HG03064 (cell line): ENCODE measurements around the gene NCS1.

Source experiments
- ATAC-seq: cut with Tn5 transposase; IDR thresholded peaks from one replicate; pipeline ENCODE4 v1.9.1; 2021; ENCODE audit warnings: low read depth; ENCODE audit not compliant: unreplicated experiment

The NCS1 gene

DNA sequence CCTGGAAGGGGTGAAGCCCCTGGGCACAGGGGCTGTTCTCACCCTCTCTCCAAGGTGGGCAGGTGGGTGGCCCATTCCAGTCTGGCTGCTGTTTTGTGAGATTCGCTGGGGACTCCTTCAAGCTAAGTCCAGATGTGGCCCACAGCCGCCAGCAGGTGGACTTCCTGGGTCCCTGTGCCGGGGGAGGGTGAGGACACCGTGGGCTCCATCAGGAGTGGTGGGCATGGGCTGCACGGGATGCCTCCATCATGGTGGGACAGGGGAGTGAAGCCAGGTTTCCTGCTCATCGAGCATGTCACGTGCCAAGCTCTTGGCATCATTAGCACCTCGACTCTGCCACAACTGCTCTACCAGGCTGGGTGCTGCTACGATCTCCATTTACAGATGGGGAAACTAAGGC is 1.8 kb downstream of the NCS1 start:
- no peak for ATAC-seq

DNA sequence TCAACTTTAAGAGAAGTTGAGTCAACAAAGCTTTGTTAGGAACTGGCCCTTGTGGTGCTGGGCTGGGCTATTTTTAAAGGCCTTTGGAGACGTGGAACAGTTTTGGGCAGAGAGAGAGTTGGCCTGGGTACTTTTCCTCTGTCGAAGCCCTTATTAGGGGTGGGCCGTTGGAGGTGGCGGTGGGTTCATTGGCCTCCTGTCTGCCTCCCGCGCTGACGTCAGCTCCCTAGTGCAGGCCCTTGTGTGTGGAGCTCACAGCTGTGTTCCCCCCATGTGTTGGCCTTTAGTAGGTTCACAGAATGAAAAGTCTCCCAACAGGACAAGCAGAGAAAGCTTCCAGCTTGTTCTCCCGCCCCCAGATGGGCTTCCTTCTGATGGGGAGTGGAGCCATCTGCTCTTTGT is 2.7 kb downstream of the NCS1 start:
- no peak for ATAC-seq

DNA sequence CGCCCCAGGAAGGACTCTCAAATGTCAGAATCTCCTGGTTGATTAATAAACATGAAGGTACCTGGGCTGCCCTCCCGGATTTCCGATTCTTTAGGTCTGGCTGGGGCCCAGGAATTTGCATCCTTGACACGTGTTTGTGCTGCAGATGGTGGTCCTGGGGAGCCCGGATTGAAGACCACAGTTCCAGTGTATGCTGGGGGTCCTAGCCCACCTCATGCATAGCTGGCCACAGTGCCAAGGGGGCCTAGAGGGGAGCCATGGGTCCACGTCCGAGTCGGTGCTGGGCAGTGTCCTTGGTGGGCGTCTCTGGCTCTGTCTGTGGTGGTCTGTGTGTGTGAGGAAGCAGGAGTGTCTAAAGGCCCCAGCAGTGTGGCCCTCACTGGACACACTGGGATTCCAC is 3.2 kb downstream of the NCS1 start:
- ATAC-seq = no peak

DNA sequence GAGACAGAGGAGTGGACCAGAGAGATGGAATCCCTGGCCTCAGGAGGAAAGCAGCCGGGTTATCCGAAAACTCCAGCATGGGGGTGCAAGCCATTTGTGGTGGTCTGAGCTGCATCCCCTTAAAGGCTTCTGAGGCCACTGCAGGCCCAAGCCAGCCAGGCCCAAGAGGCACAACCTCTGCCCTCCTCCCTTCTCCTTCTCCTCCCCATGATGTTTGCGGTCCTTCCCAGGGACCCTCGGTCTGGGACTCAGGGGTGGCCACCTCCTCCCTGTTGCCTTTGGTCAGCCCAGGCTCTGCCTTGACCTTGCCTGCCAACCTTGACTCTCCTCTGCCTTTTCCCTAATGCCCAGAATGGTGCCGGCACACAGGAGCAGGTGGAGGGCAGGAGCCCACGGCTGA is 4.6 kb downstream of the NCS1 start:
- no peak for ATAC-seq

DNA sequence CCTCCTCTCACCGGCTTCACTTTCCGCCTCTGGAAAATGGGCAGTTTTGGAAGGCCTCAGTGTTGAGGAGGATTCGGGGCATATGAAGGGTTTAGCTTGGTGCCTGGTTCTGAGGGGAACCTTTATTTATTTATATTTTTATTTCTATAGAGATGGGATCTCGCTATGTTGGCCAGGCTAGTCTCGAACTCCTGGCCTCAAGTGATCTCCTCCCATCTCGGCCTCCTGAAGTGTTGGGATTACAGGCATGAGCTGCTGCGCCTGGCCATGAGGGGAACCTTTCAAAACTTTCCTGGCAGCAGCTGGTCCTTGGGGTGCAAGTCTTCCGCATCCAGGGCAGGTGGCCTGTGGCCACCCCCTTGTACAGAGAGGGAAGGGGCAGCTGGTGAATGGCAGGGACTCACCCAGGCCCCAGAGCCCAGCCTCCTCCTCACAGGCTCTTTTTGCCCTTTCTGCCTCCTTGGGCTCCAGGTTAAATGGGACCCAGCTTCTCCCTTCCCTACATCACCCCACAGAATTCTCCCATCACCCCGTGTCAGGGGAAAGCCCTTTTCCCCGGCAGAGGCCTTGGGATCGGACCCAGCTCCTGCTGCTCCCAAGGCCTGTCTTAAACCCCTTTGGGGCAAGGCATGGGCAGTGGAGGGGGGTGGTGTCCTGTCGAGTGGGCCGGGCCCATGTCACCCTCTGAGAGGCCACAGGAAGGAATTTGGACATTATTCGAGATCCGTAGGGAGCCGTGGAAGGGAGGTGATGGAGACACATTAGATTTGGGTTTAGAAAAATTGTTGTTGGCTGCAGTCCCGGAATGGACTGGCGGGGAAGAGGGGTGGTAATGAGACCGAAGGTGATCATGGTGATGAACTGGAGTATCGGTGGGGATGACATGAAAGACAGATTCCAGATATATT is 5.9 kb downstream of the NCS1 start:
- no peak for ATAC-seq

DNA sequence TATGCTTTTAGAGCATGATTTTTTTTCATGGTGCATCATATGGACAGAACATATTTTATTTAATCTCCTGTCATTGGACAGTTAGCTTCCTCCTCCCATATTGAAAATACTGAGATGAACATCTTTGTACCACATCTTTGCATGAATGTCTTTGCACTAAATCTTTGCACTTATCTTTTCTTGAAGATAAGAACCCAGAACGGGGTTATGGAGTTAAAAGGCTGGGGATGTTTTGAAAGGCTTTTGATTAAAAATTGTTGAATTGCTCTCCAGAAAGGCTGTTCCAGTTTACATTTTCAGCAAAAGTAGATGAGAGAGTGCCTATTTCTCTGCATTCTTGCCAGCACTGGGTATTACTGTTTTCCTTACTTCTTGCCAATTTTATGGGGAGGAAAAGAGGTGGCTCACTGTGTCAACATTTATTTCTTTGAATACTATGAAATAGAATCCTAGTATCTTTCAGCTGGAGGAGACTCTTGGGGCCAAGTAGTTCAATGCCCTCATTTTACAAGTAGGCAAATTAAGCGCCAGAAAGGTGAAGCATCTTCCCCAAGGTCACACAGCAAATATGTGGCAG is 7.2 kb downstream of the NCS1 start:
- ATAC-seq = no peak

DNA sequence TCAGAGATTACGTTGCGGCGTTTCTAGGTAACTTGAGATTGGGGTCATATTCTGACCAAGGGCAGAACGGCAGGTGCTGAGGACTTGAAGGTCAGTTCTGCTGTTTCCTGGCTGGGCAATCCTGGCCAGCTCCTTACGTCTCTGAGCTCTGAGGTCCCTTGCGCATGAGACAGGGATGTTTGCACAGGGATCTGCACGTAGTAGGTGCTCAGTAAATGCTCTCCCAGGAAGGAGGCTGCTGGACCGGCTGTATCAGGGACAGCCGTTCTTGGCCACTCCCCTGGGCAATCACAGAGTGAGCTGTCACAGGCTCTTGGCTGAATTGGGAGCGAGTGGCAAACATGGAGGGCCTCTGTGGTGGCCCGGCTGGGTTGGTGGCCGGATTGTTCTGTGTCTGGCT is 8.3 kb downstream of the NCS1 start:
- no peak for ATAC-seq

DNA sequence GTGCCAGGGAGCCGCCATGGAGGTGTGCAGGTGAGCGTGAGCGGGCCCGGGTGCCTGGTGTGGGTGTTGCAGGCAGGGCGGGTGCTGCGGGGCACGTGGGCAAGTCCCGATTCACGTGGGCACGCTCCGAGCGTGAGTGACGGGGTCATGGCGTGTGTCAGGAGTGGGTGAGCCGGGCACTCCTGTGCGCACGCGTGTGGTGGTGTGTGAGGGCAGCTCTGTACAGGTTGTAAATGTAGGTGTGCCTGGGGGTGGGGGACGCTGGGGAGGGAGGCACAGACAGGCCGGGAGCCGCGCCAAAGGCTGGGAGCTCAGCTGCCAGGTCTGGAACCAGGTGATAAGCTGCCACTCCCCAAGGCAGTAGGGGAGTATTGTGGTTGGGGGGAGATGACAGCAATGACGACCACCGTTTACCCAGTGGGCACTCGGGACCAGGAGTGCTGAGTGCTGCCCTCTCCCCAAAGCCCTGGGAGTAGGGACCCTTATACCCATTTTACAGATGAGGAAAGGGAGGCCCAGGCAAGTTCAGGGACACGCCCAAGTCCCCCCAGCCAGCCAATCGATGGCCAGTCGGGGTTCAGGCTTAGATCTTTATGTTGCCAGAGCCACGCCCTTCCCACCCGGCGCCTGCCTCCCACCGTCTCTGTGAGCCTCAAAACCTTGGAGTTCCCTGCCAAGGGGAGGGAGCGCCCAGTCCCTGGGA is 9.6 kb downstream of the NCS1 start:
- no peak for ATAC-seq

DNA sequence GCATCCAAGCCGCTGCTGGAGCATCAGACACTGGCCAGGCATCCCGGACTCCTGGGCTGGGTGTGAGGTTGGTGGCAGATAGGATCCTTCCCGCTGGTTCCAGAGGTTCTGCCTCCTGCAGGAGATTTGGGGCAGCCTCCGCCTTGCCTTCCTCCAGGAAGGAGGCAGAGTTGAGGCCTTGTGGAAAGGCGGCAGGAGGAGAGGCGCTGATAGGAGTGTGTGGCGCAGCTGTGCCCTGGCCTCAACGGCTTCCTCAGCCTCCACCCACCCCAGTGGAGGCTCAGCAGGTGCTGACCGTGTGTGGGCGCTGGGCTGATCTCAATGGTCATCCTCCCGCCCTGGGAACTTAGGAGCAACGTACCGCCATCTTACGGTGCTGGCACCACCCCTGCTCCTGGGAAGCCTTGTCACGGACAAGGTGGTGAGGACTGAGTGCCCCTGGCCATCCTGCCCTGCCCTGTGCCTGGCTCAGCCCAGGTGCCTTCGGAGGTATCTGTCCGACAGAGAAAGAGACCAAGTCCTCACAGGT is 10.2 kb downstream of the NCS1 start:
- no peak for ATAC-seq

DNA sequence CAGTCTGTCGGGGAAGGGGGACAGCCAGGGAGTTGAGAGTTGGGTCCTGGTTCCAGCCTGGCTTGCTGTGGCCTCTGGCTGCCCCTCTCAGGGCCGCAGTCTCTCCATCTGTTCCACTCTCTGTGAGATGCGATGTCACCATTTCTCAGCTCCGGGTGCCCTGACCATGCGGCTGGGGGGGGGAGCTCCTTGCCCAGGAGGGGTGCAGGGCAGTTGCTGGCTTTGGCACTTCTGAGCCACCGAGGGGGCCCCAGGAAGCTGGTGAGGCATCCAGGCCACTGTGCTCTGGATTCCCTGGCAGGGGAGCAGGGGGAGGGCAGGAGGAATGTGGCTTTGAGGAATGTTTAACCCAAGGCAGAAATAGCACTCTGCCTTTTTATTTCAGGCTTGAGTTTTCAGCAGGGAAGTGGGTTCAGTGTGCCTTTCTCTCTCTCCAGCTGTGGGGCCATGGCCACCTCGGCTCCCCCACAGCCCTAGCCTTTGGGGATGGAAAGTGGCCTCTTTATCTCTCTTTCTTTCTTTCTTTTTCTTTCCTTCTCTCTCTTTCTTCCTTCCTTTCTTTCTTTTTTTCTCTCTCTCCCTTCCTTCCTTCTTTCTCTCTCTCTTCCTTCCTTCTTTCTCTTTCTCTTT is 11.0 kb downstream of the NCS1 start:
- no peak for ATAC-seq

DNA sequence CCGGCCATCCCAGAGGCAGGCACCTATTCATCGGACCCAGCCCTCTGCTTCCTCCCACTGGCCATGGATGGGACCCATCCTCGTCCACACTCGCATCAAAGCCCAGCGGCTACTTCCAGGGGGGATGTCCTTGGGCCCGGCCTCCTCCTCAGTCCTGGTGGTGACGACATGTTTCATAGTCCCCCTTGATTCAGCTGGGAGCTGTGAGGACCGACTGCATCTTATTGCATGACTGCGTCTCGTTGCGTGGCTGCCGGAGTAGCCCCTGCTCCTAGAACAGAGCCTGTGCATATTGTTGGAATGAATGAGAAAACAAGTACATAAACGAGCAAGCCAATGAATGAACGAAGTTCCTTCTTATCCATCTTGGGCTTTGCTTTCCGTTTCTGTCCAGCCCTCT is 12.8 kb downstream of the NCS1 start:
- no peak for ATAC-seq

DNA sequence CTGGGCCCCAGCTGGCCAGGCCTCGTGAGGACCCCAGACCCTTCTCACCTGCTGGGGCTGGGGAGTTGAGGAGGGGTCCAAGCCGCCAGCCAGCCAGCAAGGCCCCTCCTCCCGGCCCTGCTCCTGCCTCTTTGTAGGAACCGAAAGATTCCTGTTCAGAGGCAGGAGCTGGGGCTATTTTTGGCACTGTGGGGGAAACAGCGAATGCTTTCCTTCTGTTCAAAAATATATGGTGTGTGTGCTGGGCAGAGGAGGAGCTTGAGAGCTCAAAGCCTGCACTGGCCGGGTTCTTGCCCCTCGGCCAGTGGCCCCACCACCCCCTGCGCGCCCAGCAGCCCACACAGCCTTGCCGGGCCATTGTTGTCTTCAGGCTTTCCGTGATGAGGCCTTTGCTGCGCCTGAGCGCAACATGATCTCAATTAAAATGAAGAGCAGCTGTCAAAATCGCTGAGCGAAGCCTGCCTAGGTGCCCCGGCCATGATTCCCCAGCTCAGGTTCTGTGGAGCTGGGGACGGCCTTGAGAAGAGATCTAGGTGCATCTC is 13.4 kb downstream of the NCS1 start:
- ATAC-seq = no peak

DNA sequence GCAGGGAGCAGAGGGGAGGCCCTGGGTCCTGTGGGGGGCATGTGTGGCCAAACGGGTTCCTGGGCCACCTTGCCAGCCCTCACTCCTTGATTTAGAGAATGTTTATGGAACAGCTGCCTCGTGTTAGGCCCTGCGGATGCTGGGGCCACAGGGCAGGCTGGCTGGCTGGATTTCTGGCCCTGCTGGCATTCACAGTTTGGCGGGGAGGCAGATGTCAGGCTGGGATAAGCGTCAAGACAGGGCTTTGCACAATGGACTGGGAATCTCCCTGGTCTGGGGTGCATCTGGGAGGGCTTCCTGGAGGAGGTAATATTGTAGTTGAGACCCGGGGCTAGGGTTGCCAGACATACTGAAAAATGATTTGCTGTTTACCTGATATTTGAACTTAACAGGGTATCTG is 13.8 kb downstream of the NCS1 start:
- ATAC-seq = no peak

DNA sequence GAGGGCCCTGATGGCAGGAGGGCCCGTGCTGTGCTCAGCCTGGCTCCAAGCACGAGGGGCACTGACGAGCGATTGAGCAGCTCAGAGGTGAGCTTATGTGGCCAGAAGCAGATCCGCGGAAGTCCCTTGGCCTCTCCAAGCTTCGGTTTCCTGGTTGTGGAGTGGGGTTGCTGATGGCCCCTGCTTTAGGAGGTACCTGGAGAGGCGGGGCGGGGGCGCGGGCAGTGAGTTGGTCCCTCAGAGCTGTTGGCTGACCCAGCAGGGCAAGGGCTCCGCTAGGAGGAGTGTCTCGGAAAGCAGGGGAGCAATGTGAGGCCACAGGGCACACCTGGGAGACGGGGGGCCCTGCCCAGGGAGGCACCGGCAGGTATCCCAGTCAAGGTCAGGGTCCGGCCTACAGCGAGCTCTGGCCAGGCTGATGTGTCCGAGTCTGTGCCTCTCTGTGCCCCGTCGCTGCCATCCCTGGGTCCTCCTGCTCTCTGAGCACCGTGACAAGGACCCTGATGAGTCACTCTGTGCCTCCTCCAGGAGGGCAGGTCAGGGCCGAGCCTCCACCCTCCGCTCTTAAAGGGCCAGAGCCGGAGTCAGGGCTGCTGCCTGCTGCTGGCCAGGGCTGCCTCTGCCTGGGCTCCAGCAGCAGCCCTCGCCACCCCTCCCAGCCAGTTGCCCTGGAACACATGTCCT is 14.8 kb downstream of the NCS1 start:
- no peak for ATAC-seq

DNA sequence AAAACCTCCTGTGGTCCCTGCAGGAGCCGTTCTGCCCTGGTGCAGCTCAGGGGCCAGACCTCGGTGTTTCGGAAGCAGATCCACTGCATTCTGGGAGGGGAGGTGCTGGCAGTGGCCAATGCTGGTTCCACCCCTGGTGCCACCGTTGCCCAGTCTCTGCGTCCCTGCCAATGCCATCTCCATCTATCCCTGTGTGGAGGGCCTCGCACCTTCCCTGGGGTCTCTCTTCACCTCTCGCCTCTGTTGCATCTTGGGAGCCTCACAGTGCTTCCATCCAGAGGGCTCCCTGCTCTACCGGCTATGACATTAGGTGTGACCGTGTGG is 15.3 kb downstream of the NCS1 start:
- ATAC-seq = no peak

DNA sequence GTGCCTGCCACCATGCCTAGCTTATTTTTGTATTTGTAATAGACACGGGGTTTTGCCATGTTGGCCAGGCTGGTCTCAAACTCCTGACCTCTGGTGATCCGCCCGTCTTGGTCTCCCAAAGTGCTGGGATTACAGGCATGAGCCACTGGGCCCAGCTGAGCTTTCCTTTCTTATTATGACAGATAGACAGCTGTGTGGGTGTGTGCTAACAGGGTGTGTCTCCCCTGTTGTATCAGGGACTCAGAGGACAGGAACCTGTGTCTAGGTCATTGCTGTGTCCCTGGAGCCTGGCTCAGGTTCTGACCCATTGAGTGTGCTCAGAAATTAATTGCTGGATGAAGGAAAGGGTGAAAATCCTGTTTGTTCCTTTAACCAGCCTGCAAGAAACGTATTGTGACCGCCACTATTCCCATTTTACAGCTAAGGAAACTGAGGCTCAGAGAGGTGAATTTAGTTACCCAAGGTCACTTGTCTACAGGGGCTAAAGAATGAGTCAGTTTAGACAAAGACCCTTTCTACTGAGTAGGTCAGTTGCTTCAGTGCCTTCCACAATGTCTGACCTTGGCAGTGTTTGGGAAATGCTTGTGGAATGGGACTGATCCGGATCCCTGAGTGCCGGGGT is 16.8 kb downstream of the NCS1 start:
- ATAC-seq = no peak

DNA sequence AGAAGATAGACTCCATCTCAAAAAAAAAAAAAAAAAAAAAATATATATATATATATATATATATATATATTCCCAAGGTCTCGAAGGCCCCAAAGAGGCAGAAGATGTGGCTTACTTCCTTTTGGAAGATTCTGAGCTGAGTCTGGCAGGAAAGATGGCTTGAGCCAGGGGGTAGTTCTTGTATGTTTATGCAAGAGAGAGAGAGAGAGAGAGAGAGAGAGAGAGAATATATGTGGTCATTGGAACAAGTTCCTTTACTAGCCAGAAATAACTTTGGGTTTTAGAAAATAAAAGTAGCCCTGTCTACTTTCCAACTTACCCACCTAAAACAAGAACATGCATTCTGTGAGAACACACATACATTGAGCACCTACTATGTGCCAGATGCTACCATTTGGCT is 17.6 kb downstream of the NCS1 start:
- no peak for ATAC-seq

DNA sequence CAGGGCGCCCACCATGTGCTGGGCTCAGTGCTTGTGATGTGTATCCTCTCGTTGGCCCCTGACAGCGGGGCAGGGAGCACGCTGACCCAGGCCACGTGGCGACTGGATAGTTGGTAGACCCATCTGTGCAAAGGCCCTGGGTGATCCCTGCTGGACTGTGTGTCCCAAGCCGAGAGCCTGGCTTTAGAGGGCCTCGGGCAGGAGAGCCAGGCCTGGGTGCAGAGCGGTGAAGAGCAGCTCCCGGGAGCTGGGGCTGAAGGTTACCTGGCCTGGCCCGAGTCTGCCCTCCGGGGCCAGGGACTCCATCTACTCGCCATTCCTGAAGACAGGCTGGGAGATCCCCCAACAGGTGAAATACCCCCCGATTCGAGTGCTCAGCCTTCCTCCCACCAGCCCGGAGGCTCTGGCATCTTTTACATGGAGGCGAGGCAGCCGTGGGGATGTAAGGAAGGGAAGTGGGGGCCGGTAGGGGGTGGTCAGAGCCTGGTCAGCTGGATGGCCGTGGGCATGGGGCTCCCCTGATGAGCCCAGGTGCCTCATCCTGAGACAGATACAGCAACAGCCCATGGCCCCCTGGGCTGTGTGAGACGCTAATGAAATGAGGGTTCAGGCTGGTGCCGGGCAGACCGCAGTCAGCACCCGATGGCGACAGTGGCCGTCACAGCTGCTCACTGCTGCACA is 19.0 kb downstream of the NCS1 start:
- no peak for ATAC-seq

DNA sequence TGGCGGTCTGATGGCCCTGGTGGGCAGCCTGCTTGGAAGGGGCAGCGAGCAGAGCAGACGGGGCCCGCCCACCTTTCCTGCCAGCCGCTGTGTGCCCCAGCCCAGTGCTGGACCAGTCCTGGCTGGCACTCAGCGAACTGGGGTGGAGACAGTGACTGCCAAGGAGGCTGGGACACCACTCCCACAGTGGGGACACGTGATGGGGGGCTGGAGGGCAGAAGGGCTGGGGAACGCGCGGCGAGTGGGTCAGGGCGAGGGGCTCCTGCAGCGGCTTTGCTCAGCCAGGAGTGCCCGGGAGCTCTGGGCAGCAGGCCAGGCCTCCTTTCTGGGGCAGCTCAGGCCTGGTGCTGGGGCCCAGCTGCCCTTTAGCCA is 19.5 kb downstream of the NCS1 start:
- no peak for ATAC-seq
